C4-2B (cell line): ENCODE results near the gene FUT7.
A peak's percentile ranks its signal among the peaks of the same experiment; 100 is the strongest.

Source experiments
- CTCF ChIP-seq: fragments of 450-650 bp; conservative IDR thresholded peaks from 2 replicates; pipeline ENCODE4 v1.5.1; 2017; ENCODE audit warnings: mild to moderate bottlenecking
- ZFX ChIP-seq: fragments of 450-650 bp; IDR thresholded peaks from 2 replicates; pipeline ENCODE4 v1.6.1; 2017

GRCh38 chr9:137070201-137070905 is 38.5 kb upstream of the FUT7 start, which contains the start of gene SAPCD2:
- no peak for TF ChIP-seq CTCF
- TF ChIP-seq ZFX = 0 out of 2 replicates have a peak, but pooled peaks have one; percentile 26
